ENCODE data around the gene KIF22. TPM values are rescaled to one million over a fixed set of nuclear protein-coding genes. Genes with fewer than 3 reads are reported as not detected.

The KIF22 gene
- total and polyA plus RNA-seq, 9 of the 15 experiments (the other 6 are each of a cell fraction or from before 2014, with no cell fraction given): 8.7 to 232 (median 131) TPM

DNA sequence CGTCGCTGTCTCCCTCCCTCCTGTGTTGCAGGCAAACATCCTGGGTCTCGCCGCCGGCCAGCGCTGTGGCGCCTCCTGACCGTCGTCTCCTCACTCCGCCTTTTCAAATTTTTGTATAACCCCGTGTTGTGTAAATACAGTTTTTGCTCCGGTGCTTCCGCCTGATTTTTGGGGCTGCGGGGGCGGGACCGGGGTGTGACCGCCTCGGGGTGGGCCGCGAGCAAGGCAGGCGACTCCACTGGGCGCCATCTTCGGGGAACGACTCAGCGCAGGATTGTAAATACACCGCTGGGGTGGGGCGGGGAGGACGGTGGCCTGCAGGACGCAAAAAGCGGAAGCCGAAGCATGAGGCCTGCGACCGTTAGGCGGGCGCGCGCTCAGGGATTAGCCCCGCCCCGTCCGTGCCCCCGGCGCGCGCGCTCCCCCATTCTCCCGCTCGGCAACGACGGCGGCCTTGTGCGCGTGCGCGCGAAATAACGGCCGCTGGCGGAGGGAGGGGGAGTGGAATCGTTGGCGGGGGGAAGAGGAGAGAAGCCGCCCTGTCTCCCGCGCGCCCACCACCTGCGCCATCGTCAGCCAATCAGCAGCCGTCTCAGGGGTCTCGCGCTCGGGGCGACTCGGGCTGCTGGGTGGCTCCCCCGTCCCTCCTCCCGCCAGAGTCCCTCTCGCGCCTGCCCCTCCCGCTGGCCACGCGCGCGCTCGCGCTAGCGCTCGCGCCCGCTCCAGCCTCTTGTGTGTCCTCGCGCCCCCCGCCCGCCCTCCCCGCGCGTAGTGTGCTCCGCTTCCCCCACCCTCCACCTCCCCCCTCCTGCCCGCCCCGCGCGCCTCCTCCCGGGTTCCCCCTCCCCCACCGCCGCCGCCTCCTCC is 14.9 kb downstream of the KIF22 start (continued):
- TF ChIP-seq, protein P1, sequence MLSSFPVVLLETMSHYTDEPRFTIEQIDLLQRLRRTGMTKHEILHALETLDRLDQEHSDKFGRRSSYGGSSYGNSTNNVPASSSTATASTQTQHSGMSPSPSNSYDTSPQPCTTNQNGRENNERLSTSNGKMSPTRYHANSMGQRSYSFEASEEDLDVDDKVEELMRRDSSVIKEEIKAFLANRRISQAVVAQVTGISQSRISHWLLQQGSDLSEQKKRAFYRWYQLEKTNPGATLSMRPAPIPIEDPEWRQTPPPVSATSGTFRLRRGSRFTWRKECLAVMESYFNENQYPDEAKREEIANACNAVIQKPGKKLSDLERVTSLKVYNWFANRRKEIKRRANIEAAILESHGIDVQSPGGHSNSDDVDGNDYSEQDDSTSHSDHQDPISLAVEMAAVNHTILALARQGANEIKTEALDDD (IDR thresholded peaks at IDR 0.05): no peak
- TF ChIP-seq GATAD2B (IDR thresholded peaks at IDR 0.05; ENCODE audit: borderline replicate concordance): peak; percentile 69; the same call in 1 of the 2 replicates
- peak; percentile 94 for TF ChIP-seq POLR2G (IDR thresholded peaks at IDR 0.05; ENCODE audit: low read depth, low read length)
- TF ChIP-seq ELF4 (CRISPR knock-in tag; IDR thresholded peaks at IDR 0.05): no peak
- TF ChIP-seq, protein P2, sequence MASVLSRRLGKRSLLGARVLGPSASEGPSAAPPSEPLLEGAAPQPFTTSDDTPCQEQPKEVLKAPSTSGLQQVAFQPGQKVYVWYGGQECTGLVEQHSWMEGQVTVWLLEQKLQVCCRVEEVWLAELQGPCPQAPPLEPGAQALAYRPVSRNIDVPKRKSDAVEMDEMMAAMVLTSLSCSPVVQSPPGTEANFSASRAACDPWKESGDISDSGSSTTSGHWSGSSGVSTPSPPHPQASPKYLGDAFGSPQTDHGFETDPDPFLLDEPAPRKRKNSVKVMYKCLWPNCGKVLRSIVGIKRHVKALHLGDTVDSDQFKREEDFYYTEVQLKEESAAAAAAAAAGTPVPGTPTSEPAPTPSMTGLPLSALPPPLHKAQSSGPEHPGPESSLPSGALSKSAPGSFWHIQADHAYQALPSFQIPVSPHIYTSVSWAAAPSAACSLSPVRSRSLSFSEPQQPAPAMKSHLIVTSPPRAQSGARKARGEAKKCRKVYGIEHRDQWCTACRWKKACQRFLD (CRISPR knock-in tag; IDR thresholded peaks at IDR 0.05): peak; percentile 97
- no peak for TF ChIP-seq SREBF1 (IDR thresholded peaks at IDR 0.05; ENCODE audit: borderline replicate concordance, low read depth, low read length)
- TF ChIP-seq CEBPZ (IDR thresholded peaks at IDR 0.05; ENCODE audit: borderline replicate concordance, low read depth, low read length): no peak
- no peak for TF ChIP-seq CBX8 (IDR thresholded peaks at IDR 0.05; ENCODE audit: borderline replicate concordance, extremely low read depth, low read depth, low read length, poor library complexity, severe bottlenecking)
- no peak for TF ChIP-seq ZNF717 (CRISPR knock-in tag; IDR thresholded peaks at IDR 0.05)
- no peak for TF ChIP-seq ZNF146 (CRISPR knock-in tag; IDR thresholded peaks at IDR 0.05; ENCODE audit: unreplicated experiment)
- TF ChIP-seq, protein P3, sequence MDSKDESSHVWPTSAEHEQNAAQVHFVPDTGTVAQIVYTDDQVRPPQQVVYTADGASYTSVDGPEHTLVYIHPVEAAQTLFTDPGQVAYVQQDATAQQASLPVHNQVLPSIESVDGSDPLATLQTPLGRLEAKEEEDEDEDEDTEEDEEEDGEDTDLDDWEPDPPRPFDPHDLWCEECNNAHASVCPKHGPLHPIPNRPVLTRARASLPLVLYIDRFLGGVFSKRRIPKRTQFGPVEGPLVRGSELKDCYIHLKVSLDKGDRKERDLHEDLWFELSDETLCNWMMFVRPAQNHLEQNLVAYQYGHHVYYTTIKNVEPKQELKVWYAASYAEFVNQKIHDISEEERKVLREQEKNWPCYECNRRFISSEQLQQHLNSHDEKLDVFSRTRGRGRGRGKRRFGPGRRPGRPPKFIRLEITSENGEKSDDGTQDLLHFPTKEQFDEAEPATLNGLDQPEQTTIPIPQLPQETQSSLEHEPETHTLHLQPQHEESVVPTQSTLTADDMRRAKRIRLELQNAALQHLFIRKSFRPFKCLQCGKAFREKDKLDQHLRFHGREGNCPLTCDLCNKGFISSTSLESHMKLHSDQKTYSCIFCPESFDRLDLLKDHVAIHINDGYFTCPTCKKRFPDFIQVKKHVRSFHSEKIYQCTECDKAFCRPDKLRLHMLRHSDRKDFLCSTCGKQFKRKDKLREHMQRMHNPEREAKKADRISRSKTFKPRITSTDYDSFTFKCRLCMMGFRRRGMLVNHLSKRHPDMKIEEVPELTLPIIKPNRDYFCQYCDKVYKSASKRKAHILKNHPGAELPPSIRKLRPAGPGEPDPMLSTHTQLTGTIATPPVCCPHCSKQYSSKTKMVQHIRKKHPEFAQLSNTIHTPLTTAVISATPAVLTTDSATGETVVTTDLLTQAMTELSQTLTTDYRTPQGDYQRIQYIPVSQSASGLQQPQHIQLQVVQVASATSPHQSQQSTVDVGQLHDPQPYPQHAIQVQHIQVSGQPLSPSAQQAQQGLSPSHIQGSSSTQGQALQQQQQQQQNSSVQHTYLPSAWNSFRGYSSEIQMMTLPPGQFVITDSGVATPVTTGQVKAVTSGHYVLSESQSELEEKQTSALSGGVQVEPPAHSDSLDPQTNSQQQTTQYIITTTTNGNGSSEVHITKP (IDR thresholded peaks at IDR 0.05; ENCODE audit: partially characterized antibody): peak; percentile 82
- no peak for TF ChIP-seq IRF2 (CRISPR knock-in tag; IDR thresholded peaks at IDR 0.05)
- TF ChIP-seq ZBTB17 (CRISPR knock-in tag; IDR thresholded peaks at IDR 0.05): peak; percentile 82
- no peak for TF ChIP-seq ZNF408 (CRISPR knock-in tag; IDR thresholded peaks at IDR 0.05; ENCODE audit: low read depth)
- no peak for TF ChIP-seq ZKSCAN1 (IDR thresholded peaks at IDR 0.05; ENCODE audit: low read depth, low read length)

Data from K562 (cell line).